Endothelial cell (in vitro differentiated cells): ENCODE measurements around the gene SLC39A1. TPM values are rescaled to one million over a fixed set of nuclear protein-coding genes. Genes with fewer than 3 reads are reported as not detected.

Experiments used
- DNase-seq: peaks from one replicate; pipeline ENCODE4 v3.0.0; 2021; ENCODE audit warnings: low spot score
- H3K27ac Mint-ChIP-seq: one replicate; pipeline ENCODE4 v1.8.0; 2021; ENCODE audit warnings: mixed read lengths, inconsistent platforms; ENCODE audit not compliant: unreplicated experiment
- H3K27me3 Mint-ChIP-seq: one replicate; pipeline ENCODE4 v1.8.0; 2021; ENCODE audit warnings: mild to moderate bottlenecking, moderate library complexity, mixed read lengths, inconsistent platforms; ENCODE audit not compliant: unreplicated experiment
- H3K36me3 Mint-ChIP-seq: one replicate; pipeline ENCODE4 v1.8.0; 2021; ENCODE audit warnings: mild to moderate bottlenecking, low read depth, mixed read lengths, inconsistent platforms; ENCODE audit not compliant: unreplicated experiment
- H3K4me1 Mint-ChIP-seq: one replicate; pipeline ENCODE4 v1.8.0; 2021; ENCODE audit warnings: mild to moderate bottlenecking, mixed read lengths, inconsistent platforms; ENCODE audit not compliant: unreplicated experiment
- H3K4me3 Mint-ChIP-seq: one replicate; pipeline ENCODE4 v1.8.0; 2021; ENCODE audit warnings: mild to moderate bottlenecking, mixed read lengths, inconsistent platforms; ENCODE audit not compliant: unreplicated experiment
- H3K9me3 Mint-ChIP-seq: one replicate; pipeline ENCODE4 v1.8.0; 2021; ENCODE audit warnings: mixed read lengths, inconsistent platforms; ENCODE audit not compliant: unreplicated experiment
- total RNA-seq: library from RNA; stranded (reverse); fragmentation: NEBNext Ultra II Directional; extraction: Animal tissue kit (Norgen Biotek cat#: 25700); gene quantifications from one replicate; pipeline ENCODE4 v1.2.1, GENCODE V29; 2021; ENCODE audit not compliant: unreplicated experiment
- TF ChIP-seq, protein P1 (sequence below): fragments of 200-600 bp; sonication (generic); IDR thresholded peaks from one replicate; pipeline ENCODE4 v1.5.0; 2021; ENCODE audit warnings: antibody characterized with exemption; ENCODE audit not compliant: unreplicated experiment

SLC39A1 gene
- total RNA-seq, 1 donor from 2014 or later = 136 TPM

DNA sequence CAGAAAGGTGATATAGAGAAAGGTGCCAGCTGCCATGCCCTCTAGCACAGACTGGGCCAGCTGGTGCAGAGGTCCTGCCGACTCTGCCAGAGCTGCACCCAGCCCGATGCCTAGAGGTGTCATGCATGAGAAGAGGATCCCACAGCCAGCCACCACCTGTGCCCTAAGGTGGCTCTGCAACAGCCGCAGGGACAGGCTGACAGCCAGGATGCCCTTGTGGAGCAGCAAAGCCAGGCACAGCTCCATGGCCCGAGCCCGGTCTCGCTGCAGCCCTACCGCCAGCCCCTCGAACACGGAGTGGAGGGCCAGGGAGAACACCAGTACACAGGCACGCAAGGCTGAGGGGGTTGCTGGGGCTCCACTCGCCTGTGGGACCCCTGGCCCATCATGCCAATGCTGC is 3.1 kb downstream of the SLC39A1 start:
- DNase-seq = no peak
- TF ChIP-seq, protein P1, sequence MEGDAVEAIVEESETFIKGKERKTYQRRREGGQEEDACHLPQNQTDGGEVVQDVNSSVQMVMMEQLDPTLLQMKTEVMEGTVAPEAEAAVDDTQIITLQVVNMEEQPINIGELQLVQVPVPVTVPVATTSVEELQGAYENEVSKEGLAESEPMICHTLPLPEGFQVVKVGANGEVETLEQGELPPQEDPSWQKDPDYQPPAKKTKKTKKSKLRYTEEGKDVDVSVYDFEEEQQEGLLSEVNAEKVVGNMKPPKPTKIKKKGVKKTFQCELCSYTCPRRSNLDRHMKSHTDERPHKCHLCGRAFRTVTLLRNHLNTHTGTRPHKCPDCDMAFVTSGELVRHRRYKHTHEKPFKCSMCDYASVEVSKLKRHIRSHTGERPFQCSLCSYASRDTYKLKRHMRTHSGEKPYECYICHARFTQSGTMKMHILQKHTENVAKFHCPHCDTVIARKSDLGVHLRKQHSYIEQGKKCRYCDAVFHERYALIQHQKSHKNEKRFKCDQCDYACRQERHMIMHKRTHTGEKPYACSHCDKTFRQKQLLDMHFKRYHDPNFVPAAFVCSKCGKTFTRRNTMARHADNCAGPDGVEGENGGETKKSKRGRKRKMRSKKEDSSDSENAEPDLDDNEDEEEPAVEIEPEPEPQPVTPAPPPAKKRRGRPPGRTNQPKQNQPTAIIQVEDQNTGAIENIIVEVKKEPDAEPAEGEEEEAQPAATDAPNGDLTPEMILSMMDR = no peak
- no peaks in the 10 kb centered on the region for H3K9me3 Mint-ChIP-seq
- H3K27me3 Mint-ChIP-seq = peaks cover 18% of the 10 kb centered on the region
- H3K4me1 Mint-ChIP-seq = peaks cover 63% of the 10 kb centered on the region
- no peak overlapping the region for H3K27ac Mint-ChIP-seq
- no peak overlapping the region for H3K4me3 Mint-ChIP-seq
- peaks cover 11% of the 10 kb centered on the region for H3K36me3 Mint-ChIP-seq

DNA sequence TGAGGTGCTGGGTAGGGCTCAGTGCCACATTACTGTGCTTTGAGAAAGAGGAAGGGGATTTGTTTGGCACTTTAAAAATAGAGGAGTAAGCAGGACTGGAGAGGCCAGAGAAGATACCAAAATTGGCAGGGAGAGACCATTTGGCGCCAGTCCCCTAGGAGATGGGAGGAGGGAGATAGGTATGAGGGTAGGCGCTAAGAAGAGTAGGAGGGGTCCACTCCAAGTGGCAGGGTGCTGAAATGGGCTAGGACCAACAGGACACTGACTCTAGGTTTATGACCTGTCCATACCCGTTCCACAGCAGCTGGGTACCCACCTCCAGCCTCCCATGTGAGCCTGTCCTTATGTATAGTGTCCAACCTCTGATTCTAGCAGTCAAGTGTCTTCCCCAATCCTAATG is 3.9 kb downstream of the SLC39A1 start:
- Mint-ChIP-seq H3K27me3 (peaks cover 18% of the 10 kb centered on the region), H3K4me1 (peaks cover 60% of the 10 kb centered on the region), H3K4me3 (peak overlapping the region; percentile 100), H3K36me3 (peaks cover 12% of the 10 kb centered on the region), H3K9me3 (no peaks in the 10 kb centered on the region), H3K27ac (peak overlapping the region; percentile 80)
- TF ChIP-seq, protein P1 = no peak
- no peak for DNase-seq

DNA sequence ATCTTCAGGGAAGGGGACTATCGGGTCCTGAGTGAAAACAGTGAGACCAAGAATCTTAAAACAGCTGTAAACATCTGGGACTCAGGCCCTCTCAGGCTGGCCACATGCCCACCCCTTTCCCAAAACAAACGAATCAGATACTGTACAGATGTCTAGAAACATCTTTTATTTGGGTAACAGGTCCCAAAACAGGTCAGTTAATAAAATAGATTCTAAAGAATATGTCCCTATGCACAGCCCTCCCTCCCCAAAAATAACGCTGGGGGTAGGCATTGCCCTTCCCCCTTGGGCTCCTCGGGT is 4.4 kb downstream of the SLC39A1 start:
- no peaks in the 10 kb centered on the region for H3K9me3 Mint-ChIP-seq
- H3K27me3 Mint-ChIP-seq = peaks cover 21% of the 10 kb centered on the region
- peaks cover 17% of the 10 kb centered on the region for H3K36me3 Mint-ChIP-seq
- DNase-seq = no peak
- peak overlapping the region; percentile 80 for H3K27ac Mint-ChIP-seq
- TF ChIP-seq, protein P1 = no peak
- peaks cover 62% of the 10 kb centered on the region for H3K4me1 Mint-ChIP-seq
- peak overlapping the region; percentile 100 for H3K4me3 Mint-ChIP-seq

DNA sequence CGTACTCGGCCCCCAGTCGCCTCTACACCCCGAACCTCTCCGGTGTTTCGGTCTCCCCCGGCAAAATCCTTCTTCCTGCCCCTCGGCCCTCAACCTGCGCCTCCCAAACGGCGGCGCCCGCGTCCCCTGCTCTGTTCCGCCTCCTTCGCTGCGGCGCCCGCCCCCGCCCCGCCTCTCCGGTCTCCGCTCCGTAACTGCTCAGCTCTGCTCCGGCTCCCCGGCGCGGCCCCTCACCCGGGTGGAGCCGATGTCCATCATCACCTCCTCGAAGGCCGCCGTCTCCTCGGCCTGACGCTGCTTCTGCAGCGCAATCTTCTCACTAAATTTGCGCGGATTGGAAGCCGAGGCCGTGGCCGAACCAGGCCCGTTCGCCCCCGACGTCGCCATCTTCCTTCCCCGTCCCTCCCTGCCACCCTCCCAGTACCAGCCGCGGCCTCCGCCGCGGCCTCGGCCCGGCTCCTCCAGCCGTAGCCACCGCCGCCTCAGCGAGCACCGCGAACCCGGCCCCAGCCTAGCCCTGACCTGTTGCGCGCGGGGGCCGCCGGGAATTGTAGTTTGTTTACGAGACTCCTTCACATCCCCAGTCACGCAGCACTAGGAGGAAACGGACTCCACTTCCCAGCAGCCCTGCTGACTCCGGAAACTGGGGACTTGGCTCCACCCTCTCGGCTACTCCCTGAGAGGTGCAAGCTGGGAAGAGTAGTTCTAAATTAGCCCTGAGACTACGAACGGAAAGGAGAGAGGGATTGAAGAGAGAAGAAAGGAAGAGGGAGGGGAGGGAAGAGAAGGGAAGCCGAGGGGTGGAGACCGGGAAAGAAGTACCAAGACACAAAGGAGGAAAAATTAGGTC is 5.0 kb downstream of the SLC39A1 start, which contains the start of gene CRTC2:
Gene CRTC2 (minus strand): TSS at position 502 of the 850 bp plus-strand sequence. CDS start 115 bp downstream, at position 387.
- no peaks in the 10 kb centered on the region for H3K9me3 Mint-ChIP-seq
- peaks cover 58% of the 10 kb centered on the region for H3K4me1 Mint-ChIP-seq
- peaks cover 22% of the 10 kb centered on the region for H3K36me3 Mint-ChIP-seq
- peaks cover 17% of the 10 kb centered on the region for H3K27me3 Mint-ChIP-seq
- TF ChIP-seq, protein P1 = no peak
- DNase-seq = peak; percentile 94
- peak within 1 kb of the TSS; percentile 97 for H3K27ac Mint-ChIP-seq
- H3K4me3 Mint-ChIP-seq = peak within 1 kb of the TSS; percentile 100

DNA sequence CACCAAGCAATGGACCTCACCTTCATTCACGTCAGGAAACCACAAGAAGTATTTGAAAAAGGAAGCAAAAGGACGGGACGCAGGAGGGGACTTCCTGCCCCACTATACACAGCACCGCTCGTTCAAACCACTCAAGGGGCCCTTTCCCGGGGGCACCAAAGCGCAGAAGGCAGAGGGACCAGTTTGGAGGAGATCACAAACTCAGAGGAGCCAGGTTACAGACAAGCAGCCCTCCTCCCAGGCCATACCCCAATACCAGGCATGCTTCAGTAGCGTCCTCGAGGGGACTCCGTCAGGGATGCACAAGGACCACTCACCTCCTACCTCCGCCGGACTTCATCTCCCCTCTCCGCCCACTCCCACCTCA is 5.6 kb downstream of the SLC39A1 start:
- H3K9me3 Mint-ChIP-seq = no peaks in the 10 kb centered on the region
- H3K4me3 Mint-ChIP-seq = peak overlapping the region; percentile 100
- TF ChIP-seq, protein P1 = no peak
- no peak for DNase-seq
- H3K27me3 Mint-ChIP-seq = peaks cover 17% of the 10 kb centered on the region
- H3K27ac Mint-ChIP-seq = peak overlapping the region; percentile 97
- H3K4me1 Mint-ChIP-seq = peaks cover 58% of the 10 kb centered on the region
- H3K36me3 Mint-ChIP-seq = peaks cover 24% of the 10 kb centered on the region
